ENCODE data around the gene SLITRK4.

Gene SLITRK4, protein sequence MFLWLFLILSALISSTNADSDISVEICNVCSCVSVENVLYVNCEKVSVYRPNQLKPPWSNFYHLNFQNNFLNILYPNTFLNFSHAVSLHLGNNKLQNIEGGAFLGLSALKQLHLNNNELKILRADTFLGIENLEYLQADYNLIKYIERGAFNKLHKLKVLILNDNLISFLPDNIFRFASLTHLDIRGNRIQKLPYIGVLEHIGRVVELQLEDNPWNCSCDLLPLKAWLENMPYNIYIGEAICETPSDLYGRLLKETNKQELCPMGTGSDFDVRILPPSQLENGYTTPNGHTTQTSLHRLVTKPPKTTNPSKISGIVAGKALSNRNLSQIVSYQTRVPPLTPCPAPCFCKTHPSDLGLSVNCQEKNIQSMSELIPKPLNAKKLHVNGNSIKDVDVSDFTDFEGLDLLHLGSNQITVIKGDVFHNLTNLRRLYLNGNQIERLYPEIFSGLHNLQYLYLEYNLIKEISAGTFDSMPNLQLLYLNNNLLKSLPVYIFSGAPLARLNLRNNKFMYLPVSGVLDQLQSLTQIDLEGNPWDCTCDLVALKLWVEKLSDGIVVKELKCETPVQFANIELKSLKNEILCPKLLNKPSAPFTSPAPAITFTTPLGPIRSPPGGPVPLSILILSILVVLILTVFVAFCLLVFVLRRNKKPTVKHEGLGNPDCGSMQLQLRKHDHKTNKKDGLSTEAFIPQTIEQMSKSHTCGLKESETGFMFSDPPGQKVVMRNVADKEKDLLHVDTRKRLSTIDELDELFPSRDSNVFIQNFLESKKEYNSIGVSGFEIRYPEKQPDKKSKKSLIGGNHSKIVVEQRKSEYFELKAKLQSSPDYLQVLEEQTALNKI

DNA sequence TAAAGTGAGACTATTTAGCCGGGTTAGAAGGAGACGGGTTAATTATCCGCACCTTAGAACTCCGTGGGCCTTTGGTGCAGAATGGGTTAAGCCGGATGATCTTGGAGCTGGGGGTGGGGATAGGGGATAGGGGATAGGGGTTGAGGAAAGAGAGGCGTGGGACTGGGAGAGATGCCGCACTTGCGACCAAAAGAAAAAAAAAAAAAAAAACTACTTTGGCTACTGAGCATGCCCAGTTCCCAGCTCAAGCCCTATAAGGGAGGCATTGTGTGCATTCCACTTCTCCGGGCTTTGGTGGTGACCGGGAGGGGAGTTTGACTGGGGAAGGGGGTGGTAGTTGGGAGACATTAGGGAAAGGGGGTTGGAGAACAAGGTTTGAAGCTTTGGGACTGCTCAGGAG lies at the start of gene SLITRK4:
Gene SLITRK4, minus strand, starts transcription at position 187 of the 400 bp plus-strand sequence. CDS start 4,993 bp downstream, outside the sequence.
- DNase-seq (ENCODE audit: low read depth), result no peak

- no peak for DNase-seq (ENCODE audit: low read depth)
Observed at GRCh38 chrX:143683486-143683885, 47.6 kb upstream of the SLITRK4 start.

GRCh38 chrX:143674926-143675325 lies 39.0 kb upstream of the SLITRK4 start:
- DNase-seq (ENCODE audit: low read depth), result no peak

DNA sequence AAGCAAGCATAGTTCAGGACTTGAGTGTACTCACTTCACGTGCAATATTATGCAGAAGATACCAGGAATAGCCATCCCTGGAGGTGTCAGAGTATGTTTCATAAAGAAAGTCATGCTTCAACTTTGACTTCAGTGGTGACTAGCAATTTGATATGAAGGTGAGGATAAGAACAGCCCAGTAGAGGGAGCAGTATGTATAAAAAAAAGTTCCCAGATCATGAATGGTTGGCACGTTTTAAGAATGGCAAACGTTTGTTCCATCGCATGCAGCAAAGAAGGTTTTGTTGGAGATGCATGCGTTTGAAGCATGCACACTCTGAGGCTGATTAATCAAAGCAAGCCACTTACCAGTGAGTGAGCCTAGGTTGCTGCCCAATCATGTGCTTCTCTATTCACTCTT lies 33.5 kb upstream of the SLITRK4 start:
- DNase-seq (ENCODE audit: low read depth), result no peak

DNA sequence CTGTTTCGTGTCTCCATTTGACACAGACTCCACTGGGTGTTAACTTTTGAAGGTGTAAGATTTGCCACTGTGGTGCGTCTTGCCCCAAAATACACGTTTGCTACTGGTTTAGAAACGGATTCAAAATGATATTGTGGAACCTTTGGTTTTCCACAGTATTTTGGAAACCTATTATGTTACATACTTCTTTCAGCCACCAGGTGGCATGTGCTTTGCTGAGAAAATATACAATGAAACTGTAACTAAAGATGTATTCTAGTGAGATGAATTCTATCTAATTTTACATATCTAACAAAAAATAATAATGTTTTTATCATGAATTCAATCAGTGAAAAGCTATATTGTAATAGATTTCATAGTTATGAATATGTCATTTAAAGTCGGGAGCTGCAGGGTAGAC lies 28.4 kb upstream of the SLITRK4 start:
- DNase-seq (ENCODE audit: low read depth), result no peak

DNA sequence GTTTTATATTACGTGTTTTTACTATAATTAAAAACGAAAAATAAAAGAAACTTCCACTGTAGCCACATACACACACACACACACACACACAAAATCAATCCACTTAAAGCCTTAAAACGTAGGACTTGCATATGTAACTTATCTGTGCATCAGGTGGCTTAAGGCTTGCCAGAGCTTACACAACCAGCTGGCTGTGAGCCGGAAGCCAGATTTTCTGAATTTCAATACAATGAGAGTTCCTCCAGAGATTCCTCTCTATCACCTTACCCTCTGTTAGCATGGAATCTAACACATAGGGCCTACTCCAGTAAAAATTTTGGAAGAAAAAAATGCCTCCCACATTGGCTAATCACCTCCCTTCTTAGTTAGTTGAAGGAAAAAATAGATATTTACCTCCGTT lies 27.9 kb upstream of the SLITRK4 start:
- no peak for DNase-seq (ENCODE audit: low read depth)

- DNase-seq (ENCODE audit: low read depth), result no peak
Observed at GRCh38 chrX:143661286-143661685, 25.4 kb upstream of the SLITRK4 start.

- no peak for DNase-seq (ENCODE audit: low read depth)
Observed at GRCh38 chrX:143648705-143649104, 12.8 kb upstream of the SLITRK4 start.

DNA sequence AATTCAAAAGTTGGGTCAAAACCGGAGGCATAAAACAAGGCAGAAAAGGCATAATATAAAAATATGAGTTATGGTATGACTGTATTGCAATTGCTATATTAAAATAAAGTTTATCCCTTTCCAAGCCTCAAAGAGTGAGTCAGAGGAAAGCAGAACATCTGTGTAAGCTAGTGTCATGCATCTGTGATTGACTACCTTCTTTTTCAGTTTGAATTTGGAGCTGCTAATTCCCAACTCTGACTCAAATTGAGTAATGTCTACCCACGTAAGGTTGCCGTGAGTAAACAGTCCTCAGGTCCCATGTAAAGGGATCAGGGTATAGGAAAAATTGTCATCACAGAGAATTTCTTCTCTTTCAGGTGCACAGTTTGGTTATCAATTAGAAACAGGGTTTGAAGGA lies 6.5 kb upstream of the SLITRK4 start:
- DNase-seq (ENCODE audit: low read depth), result no peak

- DNase-seq (ENCODE audit: low read depth), result no peak
Observed at GRCh38 chrX:143636831-143637230, 930 bp upstream of the SLITRK4 start.

DNA sequence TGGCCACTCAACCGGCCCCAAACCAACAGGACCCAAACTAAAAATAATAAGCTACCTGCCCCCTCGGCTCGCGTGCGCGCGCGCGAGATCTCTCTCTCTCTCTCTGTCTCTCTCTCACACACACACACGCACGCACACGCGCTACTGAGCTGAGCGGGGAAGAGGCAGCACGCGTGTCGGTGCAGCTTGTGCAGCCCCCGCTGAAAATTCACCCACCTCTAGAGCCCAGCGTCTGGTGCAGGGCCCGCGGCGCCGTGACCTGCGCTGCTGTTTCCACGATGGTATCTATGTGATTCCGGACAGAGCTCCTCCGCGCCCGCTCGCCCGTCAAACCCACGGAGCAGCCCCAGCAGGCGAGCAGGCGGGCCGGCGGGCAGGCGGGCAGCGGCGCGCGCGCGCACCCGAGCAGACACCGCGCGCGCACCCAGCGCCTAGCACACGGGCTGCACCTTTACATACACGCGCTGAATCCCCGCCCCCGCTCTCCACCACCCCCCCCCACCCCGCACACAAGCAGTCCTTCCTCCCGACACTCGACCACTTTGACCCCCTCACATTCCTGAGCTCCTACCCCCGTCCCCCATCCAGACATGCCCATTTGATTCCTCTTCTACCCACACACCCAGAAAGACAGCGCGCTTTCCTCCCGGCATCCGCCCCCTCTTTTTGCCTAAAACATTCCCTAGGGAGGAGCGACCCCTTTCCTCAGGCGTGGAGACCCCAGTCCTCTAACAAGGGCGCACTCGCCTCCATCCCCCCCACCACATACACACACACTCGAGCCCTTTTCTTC lies 1.0 kb downstream of the SLITRK4 start:
- no peak for DNase-seq (ENCODE audit: low read depth)

DNA sequence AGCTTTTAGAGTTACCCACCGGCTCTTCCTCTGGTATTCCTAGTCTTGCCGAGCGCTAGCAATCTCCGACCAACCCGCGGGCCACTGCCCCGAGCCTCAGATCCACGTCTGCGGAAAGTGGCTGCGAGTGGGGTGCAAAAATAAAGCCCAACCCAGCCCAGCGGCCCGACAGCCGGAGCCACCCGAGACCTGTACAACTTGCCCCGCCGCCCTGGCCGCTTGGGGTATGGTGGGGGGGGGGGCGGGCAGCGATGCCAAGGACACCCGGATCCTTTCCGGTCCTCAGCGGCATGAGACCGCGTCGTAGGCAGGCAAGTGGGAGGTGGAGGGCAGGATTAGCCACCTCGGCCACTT lies 1.6 kb downstream of the SLITRK4 start:
- no peak for DNase-seq (ENCODE audit: low read depth)

DNA sequence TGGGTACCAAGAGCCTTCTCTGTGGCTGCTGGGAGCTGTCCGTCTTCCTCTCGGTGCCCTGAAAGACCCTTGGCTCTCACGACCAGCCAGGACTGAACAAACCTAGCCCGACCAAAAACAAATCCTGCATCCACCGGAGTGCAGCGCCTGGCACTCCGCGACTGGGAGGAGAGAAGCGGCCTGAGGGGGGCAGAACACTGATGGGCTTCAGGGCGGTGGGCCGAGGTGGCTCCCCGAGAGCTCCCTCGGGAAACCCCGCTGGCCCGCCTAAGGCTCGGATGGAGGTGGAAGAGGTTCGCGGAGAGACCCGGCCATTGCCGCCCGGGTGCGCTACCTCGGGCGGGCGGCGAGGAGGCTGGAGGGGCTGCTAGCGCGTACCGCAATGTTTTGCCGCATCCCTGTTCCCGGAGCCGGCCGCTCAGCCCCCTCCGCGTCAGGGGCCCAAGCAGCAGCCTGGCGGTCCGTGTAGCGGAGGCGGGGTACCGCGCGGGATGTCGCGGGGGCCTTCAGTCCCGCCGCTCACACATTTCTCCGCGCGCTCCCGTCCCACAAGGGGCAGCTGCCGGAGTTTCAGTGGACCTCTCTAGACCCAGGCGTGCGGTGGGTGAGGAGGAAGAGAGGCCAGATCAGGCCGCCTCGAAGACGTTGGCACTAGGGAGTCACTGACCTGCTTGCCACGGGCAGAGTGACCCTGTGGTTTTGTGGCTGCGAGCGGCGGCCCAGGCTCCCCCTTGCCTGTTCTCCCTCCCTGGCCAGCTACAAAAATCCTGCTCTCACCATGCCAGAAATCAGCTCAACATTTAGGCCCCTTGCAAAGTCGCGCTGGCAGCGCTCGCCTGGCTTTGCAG lies 2.2 kb downstream of the SLITRK4 start:
- DNase-seq (ENCODE audit: low read depth), result no peak

- no peak for DNase-seq (ENCODE audit: low read depth)
Observed at GRCh38 chrX:143632625-143633410, 3.1 kb downstream of the SLITRK4 start.

- DNase-seq (ENCODE audit: low read depth), result no peak
Observed at GRCh38 chrX:143623657-143624056, 12.2 kb downstream of the SLITRK4 start.

DNA sequence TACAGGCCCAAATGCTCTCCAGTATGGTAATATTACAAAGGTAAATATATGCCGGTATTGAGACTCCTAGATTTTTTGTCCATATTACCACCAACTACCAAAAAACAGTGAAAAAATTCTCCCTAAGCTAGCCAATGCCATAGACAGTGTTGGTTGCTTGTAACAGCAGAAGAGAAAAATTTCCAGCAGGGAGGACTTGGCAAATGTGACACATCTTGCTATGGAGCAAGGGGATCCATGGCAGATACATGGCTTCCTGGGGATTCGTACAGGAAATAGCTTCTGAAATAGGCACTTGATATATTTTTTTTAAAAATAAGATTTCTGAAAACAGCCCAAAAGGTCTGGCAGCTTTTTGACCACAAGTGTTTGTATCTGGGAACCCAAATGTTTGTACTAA lies 14.6 kb downstream of the SLITRK4 start:
- no peak for DNase-seq (ENCODE audit: low read depth)

DNA sequence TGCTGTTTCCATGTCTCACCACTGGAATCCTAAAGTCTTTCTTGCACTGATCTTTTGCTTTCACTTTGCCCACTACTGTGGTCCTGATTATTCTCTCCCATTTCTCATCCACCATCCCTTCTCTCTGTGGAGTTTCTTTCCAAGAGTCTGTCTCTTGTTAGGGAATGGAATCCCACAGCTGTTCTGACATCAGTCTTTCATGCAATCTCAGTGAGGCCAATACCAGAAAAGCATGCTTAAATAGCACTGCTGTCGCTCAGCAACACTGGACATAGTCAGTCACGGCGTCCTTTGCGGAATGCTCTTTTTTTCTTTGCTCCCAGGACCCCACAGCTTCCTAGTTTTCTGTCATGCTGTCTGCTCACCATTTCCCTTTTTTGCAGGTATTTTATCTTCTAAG lies 20.1 kb downstream of the SLITRK4 start:
- no peak for DNase-seq (ENCODE audit: low read depth)

GRCh38 chrX:143601809-143602208 lies 34.1 kb downstream of the SLITRK4 start:
- DNase-seq (ENCODE audit: low read depth), result no peak

DNA sequence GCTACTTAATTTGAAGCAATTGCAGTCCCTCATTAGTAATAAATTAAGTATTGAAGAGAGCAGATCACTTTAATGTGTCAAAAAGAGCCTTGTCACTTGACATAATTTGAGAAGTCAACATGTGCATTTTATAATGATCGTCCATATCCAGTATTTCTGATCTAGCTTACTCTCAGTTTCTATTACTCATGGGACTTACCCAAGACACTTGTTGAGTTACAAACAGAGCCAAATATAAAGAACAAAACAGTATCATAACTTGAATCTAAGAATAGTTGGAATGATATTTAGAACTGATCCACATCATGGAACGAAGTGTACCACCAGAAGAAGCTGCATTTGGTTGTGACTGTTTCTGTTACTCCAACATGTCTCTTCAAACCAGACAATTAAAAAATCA lies 54.7 kb downstream of the SLITRK4 start:
- no peak for DNase-seq (ENCODE audit: low read depth)

- no peak for DNase-seq (ENCODE audit: low read depth)
Observed at GRCh38 chrX:143580266-143580665, 55.6 kb downstream of the SLITRK4 start.

Measured in stimulated activated CD8-positive, alpha-beta memory T cell treated with anti-CD3 and anti-CD28 coated beads, Interleukin-15, amount 100 ng/mL, for 1 hour (primary cell).